Stimulated activated naive CD8-positive, alpha-beta T cell treated with anti-CD3 and anti-CD28 coated beads, Interleukin-15, amount 100 ng/mL, for 72 hours (primary cell): ENCODE measurements around the gene PTP4A1.
"Not testable (repeated sequence)": the region's sequence is repeated elsewhere in the genome, so short reads cannot be mapped to it uniquely, and the experiment has no call there.

Experiments used
- ATAC-seq: fragments of 150-1000 bp; cut with Tn5 transposase; 2 replicates; pipeline ENCODE4 v1.10.0; 2021; ENCODE audit warnings: mild to moderate bottlenecking, moderate library complexity
- DNase-seq, 2 donors: peaks; one replicate each; pipeline ENCODE4 v3.0.0; 2021 to 2022
- H3K27ac Mint-ChIP-seq, 2 donors: one replicate each; pipeline ENCODE4 v1.8.0; 2022; ENCODE audit warnings: mild to moderate bottlenecking in 2 of 2, mixed read lengths in 2 of 2, moderate library complexity in 2 of 2
- H3K27me3 Mint-ChIP-seq: one replicate; pipeline ENCODE4 v1.8.0; 2022; ENCODE audit warnings: mixed read lengths
- H3K4me1 Mint-ChIP-seq: one replicate; pipeline ENCODE4 v1.8.0; 2022; ENCODE audit warnings: mild to moderate bottlenecking, mixed read lengths
- H3K4me3 Mint-ChIP-seq, 2 donors: one replicate each; pipeline ENCODE4 v1.8.0; 2022; ENCODE audit warnings: mild to moderate bottlenecking in 2 of 2, mixed read lengths in 2 of 2, moderate library complexity in 1 of 2
- H3K9me3 Mint-ChIP-seq, 2 donors: one replicate each; pipeline ENCODE4 v1.8.0; 2022; ENCODE audit warnings: mixed read lengths in 2 of 2

Gene PTP4A1

GRCh38 chr6:63572747-63573075, 431 bp downstream of the PTP4A1 start:
- peak overlapping the region; percentile 95 for H3K4me3 Mint-ChIP-seq
- peak; percentile 3 for ATAC-seq

GRCh38 chr6:63573076-63573898, 1.0 kb downstream of the PTP4A1 start:
- peak; percentile 65 to 76 for DNase-seq
- H3K4me3 Mint-ChIP-seq = peak overlapping the region; percentile 95

More at GRCh38 chr6:63572747-63573075, 431 bp downstream of the PTP4A1 start:
- Mint-ChIP-seq H3K9me3 (no peaks in the 10 kb centered on the region), H3K4me1 (peaks cover 18% of the 10 kb centered on the region), H3K27ac (peak overlapping the region; percentile 96 to 97), H3K27me3 (no peaks in the 10 kb centered on the region)
- DNase-seq = no peak

GRCh38 chr6:63573899-63574553, 1.7 kb downstream of the PTP4A1 start:
- Mint-ChIP-seq H3K4me1 (peaks cover 18% of the 10 kb centered on the region), H3K27ac (peak overlapping the region; percentile 89 to 95), H3K9me3 (no peaks in the 10 kb centered on the region), H3K4me3 (peak overlapping the region; percentile 95), H3K27me3 (no peaks in the 10 kb centered on the region)
- DNase-seq (peak; percentile 30 to 34), ATAC-seq (no peak)

More at GRCh38 chr6:63573076-63573898, 1.0 kb downstream of the PTP4A1 start:
- Mint-ChIP-seq H3K9me3 (no peaks in the 10 kb centered on the region), H3K27me3 (no peaks in the 10 kb centered on the region), H3K27ac (peak overlapping the region; percentile 94 to 97), H3K4me1 (peaks cover 18% of the 10 kb centered on the region)
- ATAC-seq = peak; percentile 53

- no peak for ATAC-seq
- no peak for DNase-seq
- Mint-ChIP-seq H3K9me3 (no peaks in the 10 kb centered on the region), H3K27me3 (no peaks in the 10 kb centered on the region), H3K27ac (peak overlapping the region; percentile 89 to 95), H3K4me1 (peaks cover 18% of the 10 kb centered on the region), H3K4me3 (peak overlapping the region; percentile 95)
Measured at GRCh38 chr6:63574554-63574900, 2.2 kb downstream of the PTP4A1 start.

GRCh38 chr6:63576147-63576772, 4.0 kb downstream of the PTP4A1 start:
- Mint-ChIP-seq H3K27me3 (no peaks in the 10 kb centered on the region), H3K4me3 (peak overlapping the region in 1 of 2 donors; percentile 10), H3K27ac (no peak overlapping the region), H3K4me1 (peaks cover 15% of the 10 kb centered on the region), H3K9me3 (no peaks in the 10 kb centered on the region)
- no peak for DNase-seq
- ATAC-seq = no peak

GRCh38 chr6:63576985-63577712, 4.9 kb downstream of the PTP4A1 start:
- Mint-ChIP-seq H3K4me3 (no peak overlapping the region), H3K4me1 (peaks cover 8% of the 10 kb centered on the region), H3K27ac (no peak overlapping the region), H3K9me3 (no peaks in the 10 kb centered on the region), H3K27me3 (no peaks in the 10 kb centered on the region)
- DNase-seq (no peak), ATAC-seq (no peak)

GRCh38 chr6:63578757-63579156, 6.5 kb downstream of the PTP4A1 start:
- peaks cover 8% of the 10 kb centered on the region for H3K4me1 Mint-ChIP-seq
- H3K9me3 Mint-ChIP-seq = no peaks in the 10 kb centered on the region
- H3K27me3 Mint-ChIP-seq = no peaks in the 10 kb centered on the region
- H3K27ac Mint-ChIP-seq = no peak overlapping the region
- DNase-seq (no peak), ATAC-seq (no peak)
- no peak overlapping the region for H3K4me3 Mint-ChIP-seq

GRCh38 chr6:63579937-63580703, 7.8 kb downstream of the PTP4A1 start:
- Mint-ChIP-seq H3K27me3 (no peaks in the 10 kb centered on the region), H3K27ac (no peak overlapping the region), H3K4me1 (peaks cover 8% of the 10 kb centered on the region), H3K9me3 (no peaks in the 10 kb centered on the region), H3K4me3 (no peak overlapping the region)
- ATAC-seq (no peak), DNase-seq (no peak)

- no peak overlapping the region for H3K27ac Mint-ChIP-seq
- no peak for DNase-seq
- peaks cover 8% of the 10 kb centered on the region for H3K4me1 Mint-ChIP-seq
- H3K4me3 Mint-ChIP-seq = no peak overlapping the region
- H3K27me3 Mint-ChIP-seq = no peaks in the 10 kb centered on the region
- no peak for ATAC-seq
- no peaks in the 10 kb centered on the region for H3K9me3 Mint-ChIP-seq
Measured at GRCh38 chr6:63580704-63580961, 8.4 kb downstream of the PTP4A1 start.

GRCh38 chr6:63581355-63582013, 9.2 kb downstream of the PTP4A1 start:
- no peak for ATAC-seq
- no peaks in the 10 kb centered on the region for H3K27me3 Mint-ChIP-seq
- H3K9me3 Mint-ChIP-seq = no peaks in the 10 kb centered on the region
- DNase-seq = no peak
- H3K27ac Mint-ChIP-seq = no peak overlapping the region
- H3K4me3 Mint-ChIP-seq = no peak overlapping the region
- peaks cover 3% of the 10 kb centered on the region for H3K4me1 Mint-ChIP-seq

GRCh38 chr6:63582579-63583231, 10.4 kb downstream of the PTP4A1 start:
- no peaks in the 10 kb centered on the region for H3K9me3 Mint-ChIP-seq
- H3K27ac Mint-ChIP-seq = peak overlapping the region in 1 of 2 donors; percentile 21
- DNase-seq (no peak), ATAC-seq (no peak)
- H3K4me3 Mint-ChIP-seq = no peak overlapping the region
- H3K4me1 Mint-ChIP-seq = no peaks in the 10 kb centered on the region
- H3K27me3 Mint-ChIP-seq = no peaks in the 10 kb centered on the region

- H3K27ac Mint-ChIP-seq = no peak overlapping the region
- no peak for ATAC-seq
- DNase-seq = no peak
- no peak overlapping the region for H3K4me3 Mint-ChIP-seq
- H3K27me3 Mint-ChIP-seq = no peaks in the 10 kb centered on the region
- H3K9me3 Mint-ChIP-seq = no peaks in the 10 kb centered on the region
- H3K4me1 Mint-ChIP-seq = no peaks in the 10 kb centered on the region
Measured at GRCh38 chr6:63584125-63584514, 11.8 kb downstream of the PTP4A1 start.

GRCh38 chr6:63584566-63584965, 12.3 kb downstream of the PTP4A1 start:
- no peak for DNase-seq
- no peak for ATAC-seq
- no peak overlapping the region for H3K27ac Mint-ChIP-seq
- H3K4me1 Mint-ChIP-seq = no peaks in the 10 kb centered on the region
- no peaks in the 10 kb centered on the region for H3K27me3 Mint-ChIP-seq
- H3K9me3 Mint-ChIP-seq = no peaks in the 10 kb centered on the region
- H3K4me3 Mint-ChIP-seq = no peak overlapping the region

GRCh38 chr6:63585652-63586051, 13.4 kb downstream of the PTP4A1 start:
- DNase-seq, H3K27me3 Mint-ChIP-seq, H3K4me3 Mint-ChIP-seq, H3K9me3 Mint-ChIP-seq, ATAC-seq, H3K4me1 Mint-ChIP-seq, H3K27ac Mint-ChIP-seq: not testable (repeated sequence)
